H9 (cell line): ENCODE data around the gene MED15. TPM values are rescaled to one million over a fixed set of nuclear protein-coding genes. Genes with fewer than 3 reads are reported as not detected.

ENCODE experiments used
- DNase-seq: peaks from one replicate; pipeline ENCODE4 v3.0.0-alpha.2; 2017
- H2AFZ ChIP-seq: one replicate; pipeline ENCODE4 v1.6.1; 2013; ENCODE audit warnings: mild to moderate bottlenecking, low read length, control low read depth, moderate library complexity
- H2AK5ac ChIP-seq: 2 replicates; pipeline ENCODE4 v1.6.1; 2013; ENCODE audit warnings: low read length, control low read depth, mixed read lengths; ENCODE audit not compliant: insufficient read length
- H2BK120ac ChIP-seq: one replicate; pipeline ENCODE4 v1.6.1; 2013; ENCODE audit warnings: low read depth, mild to moderate bottlenecking, low read length, control low read depth, inconsistent platforms; ENCODE audit not compliant: poor library complexity, severe bottlenecking
- H2BK12ac ChIP-seq: 2 replicates; pipeline ENCODE4 v1.6.1; 2013; ENCODE audit warnings: low read length, control low read depth, mixed read lengths, low read depth; ENCODE audit not compliant: insufficient read length
- H2BK15ac ChIP-seq: 2 replicates; pipeline ENCODE4 v1.6.1; 2013; ENCODE audit warnings: low read depth, low read length, control low read depth
- H2BK20ac ChIP-seq: one replicate; pipeline ENCODE4 v1.6.1; 2013; ENCODE audit warnings: low read depth, mild to moderate bottlenecking, low read length, control low read depth, inconsistent platforms; ENCODE audit not compliant: poor library complexity, severe bottlenecking
- H2BK5ac ChIP-seq: 2 replicates; pipeline ENCODE4 v1.6.1; 2013; ENCODE audit warnings: low read length, control low read depth, mixed read lengths; ENCODE audit not compliant: insufficient read length
- H3K14ac ChIP-seq: 2 replicates; pipeline ENCODE4 v1.6.1; 2013; ENCODE audit warnings: low read length, control low read depth; ENCODE audit not compliant: insufficient read depth
- H3K18ac ChIP-seq: 2 replicates; pipeline ENCODE4 v1.6.1; 2013; ENCODE audit warnings: low read depth, mild to moderate bottlenecking, mixed read lengths, low read length, control low read depth; ENCODE audit not compliant: insufficient read length
- H3K23ac ChIP-seq: 2 replicates; pipeline ENCODE4 v1.6.1; 2013; ENCODE audit warnings: low read length, control low read depth, mixed read lengths, low read depth; ENCODE audit not compliant: insufficient read length
- H3K23me2 ChIP-seq: 2 replicates; pipeline ENCODE4 v1.6.1; 2013; ENCODE audit warnings: low read depth, mild to moderate bottlenecking, mixed read lengths, low read length, control low read depth; ENCODE audit not compliant: insufficient read length, poor library complexity, severe bottlenecking
- H3K27ac ChIP-seq: 2 replicates; pipeline ENCODE4 v1.5.1; 2013; ENCODE audit warnings: low read length, control low read depth, mixed read lengths, low read depth; ENCODE audit not compliant: insufficient read length
- H3K27me3 ChIP-seq: 2 replicates; pipeline ENCODE4 v1.6.1; 2013; ENCODE audit warnings: low read length, control low read depth, inconsistent platforms; ENCODE audit not compliant: insufficient read depth
- H3K4ac ChIP-seq: 2 replicates; pipeline ENCODE4 v1.6.1; 2013; ENCODE audit warnings: low read depth, mild to moderate bottlenecking, control low read depth, inconsistent platforms, low read length, moderate library complexity
- H3K4me1 ChIP-seq: 2 replicates; pipeline ENCODE4 v1.6.1; 2013; ENCODE audit warnings: low read length, control low read depth, inconsistent platforms; ENCODE audit not compliant: insufficient read depth
- H3K4me2 ChIP-seq: 2 replicates; pipeline ENCODE4 v1.6.1; 2013; ENCODE audit warnings: low read length, control low read depth, mixed read lengths; ENCODE audit not compliant: insufficient read length, insufficient read depth
- H3K56ac ChIP-seq: 2 replicates; pipeline ENCODE4 v1.6.1; 2013; ENCODE audit warnings: low read depth, mild to moderate bottlenecking, mixed read lengths, low read length, control low read depth; ENCODE audit not compliant: insufficient read length
- H3K79me1 ChIP-seq: 2 replicates; pipeline ENCODE4 v1.6.1; 2013; ENCODE audit warnings: low read depth, mild to moderate bottlenecking, moderate library complexity, low read length, control low read depth, inconsistent platforms; ENCODE audit not compliant: insufficient read depth, poor library complexity, severe bottlenecking
- H3K79me2 ChIP-seq: 2 replicates; pipeline ENCODE4 v1.6.1; 2013; ENCODE audit warnings: low read length, control low read depth, inconsistent platforms; ENCODE audit not compliant: insufficient read depth
- H3K9ac ChIP-seq: 2 replicates; pipeline ENCODE4 v1.6.1; 2013; ENCODE audit warnings: low read length, control low read depth, mixed read lengths; ENCODE audit not compliant: insufficient read length; ENCODE audit errors: extremely low read depth
- H3K9me3 ChIP-seq: one replicate; pipeline ENCODE4 v1.6.1; 2013; ENCODE audit warnings: low read depth, low read length, inconsistent platforms; ENCODE audit not compliant: control insufficient read depth
- H3T11ph ChIP-seq: one replicate; pipeline ENCODE4 v1.6.1; 2013; ENCODE audit warnings: mild to moderate bottlenecking, low read length, control low read depth, inconsistent platforms
- H4K20me1 ChIP-seq: one replicate; pipeline ENCODE4 v1.6.1; 2013; ENCODE audit not compliant: control insufficient read depth, insufficient read length, insufficient read depth
- H4K5ac ChIP-seq: 2 replicates; pipeline ENCODE4 v1.6.1; 2013; ENCODE audit warnings: low read depth, mild to moderate bottlenecking, mixed read lengths, low read length, control low read depth; ENCODE audit not compliant: insufficient read length
- H4K8ac ChIP-seq: replicated peaks from 2 replicates; pipeline ENCODE4 v1.6.1; 2013; ENCODE audit warnings: low read length, control low read depth, mixed read lengths, low read depth; ENCODE audit not compliant: insufficient read length
- H4K91ac ChIP-seq: 2 replicates; pipeline ENCODE4 v1.6.1; 2013; ENCODE audit warnings: low read depth, mild to moderate bottlenecking, moderate library complexity, mixed read lengths, low read length, control low read depth; ENCODE audit not compliant: insufficient read length
- H3K27ac Mint-ChIP-seq, 3 experiments: 2 replicates in 2 of 3; 3 replicates in 1 of 3; pipeline ENCODE4 v1.8.0; 2020 to 2021; ENCODE audit warnings: mixed read lengths in 3 of 3, mild to moderate bottlenecking in 1 of 3, moderate library complexity in 1 of 3
- H3K27me3 Mint-ChIP-seq: 2 replicates; pipeline ENCODE4 v1.8.0; 2021; ENCODE audit warnings: low read depth, mild to moderate bottlenecking, moderate library complexity, mixed read lengths
- H3K36me3 Mint-ChIP-seq, 3 experiments: 2 replicates in 2 of 3; 3 replicates in 1 of 3; pipeline ENCODE4 v1.8.0; 2020 to 2021; ENCODE audit warnings: low read depth in 3 of 3, mixed read lengths in 3 of 3; ENCODE audit not compliant: insufficient read depth in 1 of 3
- H3K4me1 Mint-ChIP-seq, 2 experiments: 2 replicates each; pipeline ENCODE4 v1.8.0; 2020; ENCODE audit warnings: mixed read lengths in 2 of 2
- H3K4me3 Mint-ChIP-seq, 2 experiments: 2 replicates in 1 of 2; 3 replicates in 1 of 2; pipeline ENCODE4 v1.8.0; 2020 to 2021; ENCODE audit warnings: mild to moderate bottlenecking in 2 of 2, mixed read lengths in 2 of 2, moderate library complexity in 1 of 2
- H3K9me3 Mint-ChIP-seq, 2 experiments: 2 replicates in 1 of 2; 3 replicates in 1 of 2; pipeline ENCODE4 v1.8.0; 2020; ENCODE audit warnings: mild to moderate bottlenecking in 2 of 2, mixed read lengths in 2 of 2, moderate library complexity in 1 of 2
- CTCF ChIP-seq: fragments of 200-600 bp; sonication (generic); conservative IDR thresholded peaks from 3 replicates; pipeline ENCODE4 v1.8.0; 2021; ENCODE audit warnings: antibody characterized with exemption, mild to moderate bottlenecking
- WGBS: extraction: QIAGEN DNeasy Blood & Tissue Kit; methylation state at CpG from one replicate; pipeline ENCODE4 v1.1.7; 2013; ENCODE audit warnings: missing lambda C conversion rate, low lambda C conversion rate, mixed read lengths; ENCODE audit not compliant: insufficient read length; ENCODE audit errors: extremely low coverage; 5-methylcytosine and 5-hydroxymethylcytosine counted together
- total RNA-seq: library from RNA; stranded (reverse); gene quantifications from 2 replicates; pipeline ENCODE4 v1.2.1, GENCODE V29; 2021

The MED15 gene
- total RNA-seq, 1 experiment from 2014 or later, result 47.4 TPM

DNA sequence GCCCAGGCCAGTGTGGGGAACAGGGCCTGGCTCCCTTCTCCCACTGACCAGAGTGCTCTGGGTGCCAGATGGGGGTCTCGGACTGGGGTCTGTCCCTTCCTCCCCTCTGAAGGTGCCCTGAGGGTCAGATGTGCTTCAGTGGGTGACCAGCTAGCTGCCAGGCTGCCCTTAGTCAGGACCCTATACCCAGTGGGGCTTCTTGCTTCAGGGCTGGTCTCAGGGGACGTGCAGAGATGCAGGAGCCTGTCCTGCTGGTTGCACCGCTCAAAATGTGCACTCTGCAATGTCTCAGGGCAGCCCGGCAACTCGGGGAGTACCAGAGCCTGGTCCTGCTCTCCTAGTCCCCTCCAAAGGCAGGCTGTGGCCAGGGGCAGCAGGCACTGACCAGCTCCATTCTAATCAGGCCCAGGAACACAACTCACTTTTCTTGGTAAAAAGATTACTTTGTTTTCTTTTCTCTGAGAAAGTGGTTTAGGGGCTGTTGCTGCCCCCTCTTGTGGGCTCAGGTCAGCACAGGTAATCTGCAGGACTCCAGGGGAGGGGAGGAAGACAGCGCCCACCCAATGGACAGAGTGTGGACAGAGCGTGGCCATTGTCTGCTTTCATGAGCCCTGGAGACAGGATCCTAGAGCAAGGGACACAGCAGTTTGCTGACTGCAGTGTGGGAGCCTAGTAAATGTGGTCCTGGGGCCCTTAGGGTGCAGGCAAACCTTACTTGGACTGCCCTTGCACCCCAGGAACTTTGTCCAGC is 80.9 kb downstream of the MED15 start:
- Histone ChIP-seq H3K79me1 (no peaks in the 10 kb centered on the region), H2AK5ac (no peak overlapping the region), H2BK120ac (no peak overlapping the region), H2AFZ (no peak overlapping the region), H4K8ac (no peak overlapping the region), H3K18ac (no peak overlapping the region), H3K27me3 (no peaks in the 10 kb centered on the region), H3K23ac (no peak overlapping the region), H4K91ac (no peak overlapping the region), H2BK20ac (no peak overlapping the region), H3K4me1 (no peaks in the 10 kb centered on the region), H2BK15ac (no peak overlapping the region), H3K14ac (no peak overlapping the region), H2BK5ac (no peak overlapping the region), H3K4ac (no peak overlapping the region), H3K79me2 (no peaks in the 10 kb centered on the region), H4K20me1 (no peaks in the 10 kb centered on the region), H3K23me2 (no peaks in the 10 kb centered on the region), H3K27ac (no peak overlapping the region), H3K9ac (no peak overlapping the region), H3K56ac (no peak overlapping the region), H3K4me2 (no peak overlapping the region), H2BK12ac (no peak overlapping the region), H3K9me3 (no peaks in the 10 kb centered on the region), H4K5ac (no peak overlapping the region), H3T11ph (no peak overlapping the region)
- no peaks in the 10 kb centered on the region for H3K9me3 Mint-ChIP-seq
- no peaks in the 10 kb centered on the region for H3K27me3 Mint-ChIP-seq
- TF ChIP-seq CTCF, result peak; percentile 31; the same call in 2 of the 3 replicates
- H3K4me1 Mint-ChIP-seq, result peaks cover 0 to 8% of the 10 kb centered on the region in 2 experiments; a peak in 2 of 4 replicates
- WGBS, result no CpG with 5 or more reads among the region's 7 CpGs
- peaks cover 2 to 31% (median 24%) of the 10 kb centered on the region in 3 experiments; a peak in 6 of 7 replicates for H3K36me3 Mint-ChIP-seq
- no peak overlapping the region for H3K4me3 Mint-ChIP-seq
- H3K27ac Mint-ChIP-seq, result peak overlapping the region in 2 of 3 experiments; percentile 34 to 40; a peak in 2 of 7 replicates
- DNase-seq, result no peak
